SK-N-SH treated with all-trans-retinoic acid at 6 μM for 48 hours (cell line): Measurements from ENCODE around the gene GBX1.

Source experiments
- ATAC-seq: fragments of 200-7000 bp; cut with Tn5 transposase; 3 replicates; pipeline ENCODE4 v1.9.1; 2020; ENCODE audit warnings: mild to moderate bottlenecking, moderate library complexity
- ARNTL ChIP-seq: fragments of 450-650 bp; formaldehyde crosslinking; IDR thresholded peaks from 2 replicates; pipeline ENCODE4 v1.5.0; 2020; ENCODE audit warnings: low read depth, mild to moderate bottlenecking, moderate library complexity, borderline replicate concordance
- BACH2 ChIP-seq: fragments of 250-450 bp; sonication (Bioruptor Pico); IDR thresholded peaks from 2 replicates; pipeline ENCODE4 v1.9.0; 2021; ENCODE audit warnings: mild to moderate bottlenecking, borderline replicate concordance
- CSRNP3 ChIP-seq: fragments of 250-450 bp; sonication (Bioruptor Pico); IDR thresholded peaks from 2 replicates; pipeline ENCODE4 v1.5.1; 2021; ENCODE audit warnings: mild to moderate bottlenecking, moderate library complexity
- ESRRG ChIP-seq: fragments of 250-450 bp; sonication (Bioruptor Pico); IDR thresholded peaks from 2 replicates; pipeline ENCODE4 v1.6.1; 2021; ENCODE audit warnings: mild to moderate bottlenecking
- GLIS3 ChIP-seq: fragments of 250-450 bp; sonication (Bioruptor Pico); IDR thresholded peaks from 2 replicates; pipeline ENCODE4 v1.5.0; 2020; ENCODE audit warnings: mild to moderate bottlenecking, moderate library complexity
- OSR1 ChIP-seq: fragments of 250-450 bp; sonication (Bioruptor Pico); IDR thresholded peaks from 2 replicates; pipeline ENCODE4 v1.8.0; 2022; ENCODE audit warnings: moderate library complexity, mild to moderate bottlenecking, inconsistent platforms
- POU6F1 ChIP-seq: fragments of 250-450 bp; sonication (Bioruptor Pico); IDR thresholded peaks from 2 replicates; pipeline ENCODE4 v1.8.0; 2021; ENCODE audit warnings: low read depth, mild to moderate bottlenecking, moderate library complexity, borderline replicate concordance
- PPARA ChIP-seq: fragments of 250-450 bp; sonication (Bioruptor Pico); IDR thresholded peaks from 2 replicates; pipeline ENCODE4 v1.5.0; 2020; ENCODE audit warnings: mild to moderate bottlenecking, borderline replicate concordance
- RARB ChIP-seq: fragments of 250-450 bp; sonication (Bioruptor Pico); IDR thresholded peaks from 2 replicates; pipeline ENCODE4 v1.8.0; 2021; ENCODE audit warnings: mild to moderate bottlenecking, moderate library complexity
- SNAI2 ChIP-seq: fragments of 250-450 bp; sonication (Bioruptor Pico); IDR thresholded peaks from 2 replicates; pipeline ENCODE4 v1.5.0; 2020; ENCODE audit warnings: mild to moderate bottlenecking, moderate library complexity
- TCF4 ChIP-seq: fragments of 250-450 bp; sonication (Bioruptor Pico); IDR thresholded peaks from 2 replicates; pipeline ENCODE4 v1.8.0; 2021; ENCODE audit warnings: mild to moderate bottlenecking, moderate library complexity, borderline replicate concordance
- TOX ChIP-seq: fragments of 250-450 bp; sonication (Bioruptor Pico); IDR thresholded peaks from 2 replicates; pipeline ENCODE4 v1.8.0; 2021; ENCODE audit warnings: mild to moderate bottlenecking, moderate library complexity, borderline replicate concordance
- TSHZ2 ChIP-seq: fragments of 250-450 bp; sonication (Bioruptor Pico); IDR thresholded peaks from 2 replicates; pipeline ENCODE4 v1.5.0; 2020; ENCODE audit warnings: mild to moderate bottlenecking, moderate library complexity
- ZC3H10 ChIP-seq: fragments of 250-450 bp; sonication (Bioruptor Pico); IDR thresholded peaks from 2 replicates; pipeline ENCODE4 v1.5.1; 2021; ENCODE audit warnings: mild to moderate bottlenecking, moderate library complexity
- ZFP3 ChIP-seq: fragments of 250-450 bp; sonication (Bioruptor Pico); IDR thresholded peaks from 2 replicates; pipeline ENCODE4 v1.5.0; 2020; ENCODE audit warnings: mild to moderate bottlenecking, moderate library complexity
- ZFP30 ChIP-seq: fragments of 450-650 bp; formaldehyde crosslinking; IDR thresholded peaks from 2 replicates; pipeline ENCODE4 v1.5.0; 2022; ENCODE audit warnings: mild to moderate bottlenecking, moderate library complexity
- ZNF565 ChIP-seq: fragments of 450-650 bp; formaldehyde crosslinking; conservative IDR thresholded peaks from 2 replicates; pipeline ENCODE4 v1.5.0; 2020; ENCODE audit warnings: low read depth, mild to moderate bottlenecking, moderate library complexity
- ZNF70 ChIP-seq: fragments of 450-650 bp; formaldehyde crosslinking; IDR thresholded peaks from 2 replicates; pipeline ENCODE4 v1.5.0; 2020; ENCODE audit warnings: mild to moderate bottlenecking, moderate library complexity
- ZNF8 ChIP-seq: fragments of 450-650 bp; formaldehyde crosslinking; IDR thresholded peaks from 2 replicates; pipeline ENCODE4 v1.5.0; 2020; ENCODE audit warnings: mild to moderate bottlenecking, moderate library complexity

The GBX1 gene

GRCh38 chr7:151175793-151176311 is 8.4 kb upstream of the GBX1 start:
- no peak for ATAC-seq
- no peak for TF ChIP-seq TCF4 (CRISPR knock-in tag)
- TF ChIP-seq ZNF8 (CRISPR knock-in tag), result no peak
- TF ChIP-seq BACH2 (CRISPR knock-in tag), result no peak
- no peak for TF ChIP-seq ZNF70 (CRISPR knock-in tag)
- no peak for TF ChIP-seq OSR1 (CRISPR knock-in tag)
- no peak for TF ChIP-seq SNAI2 (CRISPR knock-in tag)
- no peak for TF ChIP-seq ZFP3 (CRISPR knock-in tag)
- no peak for TF ChIP-seq ZC3H10 (CRISPR knock-in tag)
- no peak for TF ChIP-seq ZNF565 (CRISPR knock-in tag)
- no peak for TF ChIP-seq TOX (CRISPR knock-in tag)
- TF ChIP-seq PPARA, result no peak
- TF ChIP-seq ESRRG (CRISPR knock-in tag), result no peak
- no peak for TF ChIP-seq CSRNP3 (CRISPR knock-in tag)
- no peak for TF ChIP-seq RARB (CRISPR knock-in tag)

GRCh38 chr7:151175047-151175792 is 7.7 kb upstream of the GBX1 start:
- TF ChIP-seq OSR1 (CRISPR knock-in tag) (no peak), PPARA (no peak), ARNTL (CRISPR knock-in tag) (no peak), CSRNP3 (CRISPR knock-in tag) (no peak), ZFP30 (CRISPR knock-in tag) (no peak), ZNF70 (CRISPR knock-in tag) (no peak), ZC3H10 (CRISPR knock-in tag) (no peak)
- ATAC-seq, result no peak

- TF ChIP-seq GLIS3 (CRISPR knock-in tag) (no peak), ZNF70 (CRISPR knock-in tag) (no peak), TCF4 (CRISPR knock-in tag) (no peak), CSRNP3 (CRISPR knock-in tag) (no peak), ZFP3 (CRISPR knock-in tag) (no peak), ARNTL (CRISPR knock-in tag) (no peak), BACH2 (CRISPR knock-in tag) (no peak), POU6F1 (no peak), ZNF8 (CRISPR knock-in tag) (no peak), TSHZ2 (no peak), OSR1 (CRISPR knock-in tag) (no peak)
- no peak for ATAC-seq
Observed at GRCh38 chr7:151174246-151175046, 7.0 kb upstream of the GBX1 start.
